Naive thymus-derived CD8-positive, alpha-beta T cell (primary cell): ENCODE results near the gene SLC17A2. TPM values are rescaled to one million over a fixed set of nuclear protein-coding genes. Genes with fewer than 3 reads are reported as not detected.

ENCODE experiments used
- ATAC-seq, 2 donors: fragments of 150-1000 bp; cut with Tn5 transposase in 1 of 2; sonication (Bioruptor Pico), chemical (Tn5 transposase) in 1 of 2; 1 replicate in 1 of 2; 2 replicates in 1 of 2; pipeline ENCODE4 v1.10.0; 2021; ENCODE audit warnings: mild to moderate bottlenecking in 2 of 2, moderate library complexity in 2 of 2
- POLR2A ChIA-PET: fragments of 350-600 bp; sonication (Branson Sonifier 250); formaldehyde crosslinking; loops from one replicate; lab custom pipeline; 2021; ENCODE audit warnings: antibody characterized with exemption; lab: Charles Lee
- DNase-seq, 10 donors: peaks; one replicate each; pipeline versions ENCODE4 v3.0.0 to v3.0.0-alpha.2; 2020 to 2022
- H3K27ac Mint-ChIP-seq, 10 donors: one replicate each; pipeline ENCODE4 v1.8.0; 2020 to 2022; ENCODE audit warnings: mild to moderate bottlenecking in 10 of 10, mixed read lengths in 10 of 10, moderate library complexity in 4 of 10, inconsistent platforms in 1 of 10
- H3K27me3 Mint-ChIP-seq, 5 donors: one replicate each; pipeline ENCODE4 v1.8.0; 2021 to 2022; ENCODE audit warnings: mixed read lengths in 5 of 5
- H3K36me3 Mint-ChIP-seq, 3 donors: one replicate each; pipeline ENCODE4 v1.8.0; 2020 to 2022; ENCODE audit warnings: mixed read lengths in 3 of 3, mild to moderate bottlenecking in 2 of 3, inconsistent platforms in 1 of 3
- H3K4me1 Mint-ChIP-seq, 4 donors: one replicate each; pipeline ENCODE4 v1.8.0; 2021 to 2022; ENCODE audit warnings: mixed read lengths in 4 of 4
- H3K4me3 Mint-ChIP-seq, 10 donors: one replicate each; pipeline ENCODE4 v1.8.0; 2020 to 2022; ENCODE audit warnings: mild to moderate bottlenecking in 10 of 10, mixed read lengths in 10 of 10, moderate library complexity in 6 of 10, inconsistent platforms in 1 of 10
- H3K9me3 Mint-ChIP-seq, 9 donors: one replicate each; pipeline ENCODE4 v1.8.0; 2020 to 2022; ENCODE audit warnings: mixed read lengths in 9 of 9, mild to moderate bottlenecking in 3 of 9, inconsistent platforms in 1 of 9, moderate library complexity in 1 of 9
- polyA plus RNA-seq, 3 donors: library from polyadenylated mRNA; unstranded; fragments of 300-500 nt; fragmentation: Illumina TruSeq; gene quantifications; one replicate each; pipeline ENCODE4 v1.2.3, GENCODE V29; 2021
- total RNA-seq, 8 experiments: library from RNA in 2 of 8; stranded (reverse) in 2 of 8; gene quantifications; one replicate each; pipeline ENCODE4 v1.2.3 and lab custom pipeline; 2021 to 2026

Gene SLC17A2, protein sequence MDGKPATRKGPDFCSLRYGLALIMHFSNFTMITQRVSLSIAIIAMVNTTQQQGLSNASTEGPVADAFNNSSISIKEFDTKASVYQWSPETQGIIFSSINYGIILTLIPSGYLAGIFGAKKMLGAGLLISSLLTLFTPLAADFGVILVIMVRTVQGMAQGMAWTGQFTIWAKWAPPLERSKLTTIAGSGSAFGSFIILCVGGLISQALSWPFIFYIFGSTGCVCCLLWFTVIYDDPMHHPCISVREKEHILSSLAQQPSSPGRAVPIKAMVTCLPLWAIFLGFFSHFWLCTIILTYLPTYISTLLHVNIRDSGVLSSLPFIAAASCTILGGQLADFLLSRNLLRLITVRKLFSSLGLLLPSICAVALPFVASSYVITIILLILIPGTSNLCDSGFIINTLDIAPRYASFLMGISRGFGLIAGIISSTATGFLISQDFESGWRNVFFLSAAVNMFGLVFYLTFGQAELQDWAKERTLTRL
- not detected for total RNA-seq
- polyA plus RNA-seq = not detected
- total RNA-seq (lab: John Stamatoyannopoulos, UW) = 0 reads per million in 6 experiments

DNA sequence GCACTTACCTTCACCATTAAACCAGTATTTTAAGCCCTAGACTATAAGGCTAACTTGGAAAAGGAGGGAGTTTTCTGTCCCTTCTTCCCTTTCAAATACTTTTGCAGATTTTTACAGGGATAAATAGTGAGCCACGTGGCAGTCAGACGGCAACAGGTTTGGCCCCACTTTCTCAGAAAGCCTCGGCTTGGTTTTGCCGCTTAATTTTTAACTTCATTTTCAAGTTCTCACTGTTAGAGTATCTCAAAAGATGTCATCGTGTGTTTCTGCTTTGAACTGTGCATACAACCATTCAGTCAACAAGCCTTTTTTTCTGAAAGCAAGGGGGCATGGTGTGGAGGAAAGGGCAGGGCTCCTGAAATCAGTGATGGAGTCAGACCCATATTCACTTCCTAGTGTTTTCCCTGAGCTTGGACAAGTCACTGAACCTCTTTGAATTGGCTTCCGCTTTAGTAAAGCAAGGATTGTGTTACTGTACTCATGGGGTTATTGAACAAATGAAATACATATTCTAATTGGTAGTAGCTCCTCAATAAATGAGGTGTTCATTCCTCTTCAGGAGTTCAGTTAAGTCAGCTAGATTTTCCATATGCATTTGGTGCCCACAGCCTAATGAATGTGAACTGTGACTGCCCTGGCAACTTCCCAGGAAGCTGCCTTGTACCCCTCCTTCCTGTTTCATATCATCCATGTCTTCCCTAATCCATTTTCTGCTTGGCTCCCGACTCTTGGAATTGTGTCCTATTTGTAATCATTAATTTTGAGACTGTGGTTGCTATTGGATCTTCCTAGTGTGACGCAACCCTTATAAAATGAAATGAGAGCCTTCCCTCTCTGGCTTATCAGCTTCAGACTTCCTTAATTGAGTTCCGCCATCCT is at the start of gene SLC17A2:
SLC17A2 (minus strand) TSS at position 160 of the 879 bp plus-strand sequence. CDS start 4,895 bp downstream, outside the sequence.
- no peak for DNase-seq
- no peaks in the 10 kb centered on the region for H3K36me3 Mint-ChIP-seq
- POLR2A ChIA-PET = no interaction called here
- peak within 1 kb of the TSS in 1 of 10 donors; percentile 64 for H3K27ac Mint-ChIP-seq
- H3K27me3 Mint-ChIP-seq = peaks cover 0 to 4% (median 0%) of the 10 kb centered on the region in 5 donors
- H3K4me3 Mint-ChIP-seq = no peak within 1 kb of the TSS
- no peaks in the 10 kb centered on the region for H3K4me1 Mint-ChIP-seq
- no peaks in the 10 kb centered on the region for H3K9me3 Mint-ChIP-seq
- no peak for ATAC-seq

- H3K4me1 Mint-ChIP-seq = peaks cover 11 to 30% (median 22%) of the 10 kb centered on the region in 4 donors
- POLR2A ChIA-PET = interaction anchor here (0.5 to 1.3 kb wide), 3 partner anchors 28 to 1914 kb away, joined by 3 to 8 read pairs (median 5); a partner anchor contains a TSS
- no peaks in the 10 kb centered on the region for H3K27me3 Mint-ChIP-seq
- no peaks in the 10 kb centered on the region for H3K9me3 Mint-ChIP-seq
- no peak for ATAC-seq
- DNase-seq = no peak
- peaks cover 0 to 84% (median 32%) of the 10 kb centered on the region in 3 donors for H3K36me3 Mint-ChIP-seq
- H3K27ac Mint-ChIP-seq = peak overlapping the region in 6 of 10 donors; percentile 6 to 51 (median 44)
- H3K4me3 Mint-ChIP-seq = no peak overlapping the region
Observed at GRCh38 chr6:25975923-25976560, 45.6 kb upstream of the SLC17A2 start.

DNA sequence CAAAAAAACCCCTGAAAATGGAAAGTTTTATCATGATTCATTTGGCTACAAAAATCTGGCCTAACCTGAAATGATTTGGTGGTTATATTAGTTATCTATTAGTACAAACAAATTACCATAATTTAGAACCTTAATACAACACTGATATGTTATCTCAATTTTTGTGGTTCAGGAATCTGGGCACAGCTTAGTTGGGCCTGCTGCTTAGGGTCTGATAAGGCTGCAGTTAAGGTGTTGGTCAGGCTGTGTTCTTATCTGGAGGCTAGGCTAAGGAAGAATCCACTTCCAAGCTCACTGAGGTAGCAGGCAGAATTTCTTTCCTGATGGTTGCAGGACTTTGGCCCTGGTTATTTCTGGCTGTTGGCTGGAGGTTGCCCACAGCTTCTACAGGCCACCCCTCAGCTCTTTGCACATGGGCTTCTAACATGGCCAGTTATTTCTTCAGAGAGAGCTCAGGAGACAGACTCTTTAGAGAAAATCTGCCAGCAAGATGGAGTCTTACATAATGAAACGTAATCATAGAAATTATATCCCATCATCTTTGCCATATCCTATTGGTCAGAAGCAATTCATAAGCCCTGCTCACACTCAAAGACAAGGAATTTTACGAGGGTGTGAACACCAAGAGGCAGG is 43.5 kb upstream of the SLC17A2 start:
- no peak overlapping the region for H3K4me3 Mint-ChIP-seq
- no peaks in the 10 kb centered on the region for H3K9me3 Mint-ChIP-seq
- ATAC-seq (no peak), DNase-seq (no peak)
- peaks cover 18 to 42% (median 36%) of the 10 kb centered on the region in 4 donors for H3K4me1 Mint-ChIP-seq
- H3K27ac Mint-ChIP-seq = peak overlapping the region in 1 of 10 donors; percentile 63
- POLR2A ChIA-PET = interaction anchor here (0.7 to 1.0 kb wide), 2 partner anchors 8 to 43 kb away, joined by 3 to 4 read pairs; a partner anchor contains a TSS
- peaks cover 0 to 89% (median 43%) of the 10 kb centered on the region in 3 donors for H3K36me3 Mint-ChIP-seq
- H3K27me3 Mint-ChIP-seq = no peaks in the 10 kb centered on the region

DNA sequence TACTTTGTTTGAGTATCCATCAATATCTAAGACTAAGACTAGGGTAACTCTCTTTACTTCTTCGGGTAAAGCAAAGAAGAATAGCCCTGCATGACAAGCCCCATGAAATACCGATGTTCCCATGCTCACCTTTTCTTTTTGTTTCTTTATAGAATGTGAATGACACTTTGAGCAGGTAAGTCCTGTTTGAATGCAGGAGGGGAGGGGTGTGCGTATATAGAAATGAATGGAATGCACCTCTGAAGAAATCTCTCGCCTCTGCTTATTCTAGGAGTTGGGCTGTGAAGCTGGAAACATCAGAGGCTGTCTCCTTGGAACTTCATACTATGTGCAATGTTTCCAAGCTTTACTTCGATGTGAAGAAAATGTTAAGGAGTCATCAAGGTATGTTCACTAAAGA is 42.4 kb upstream of the SLC17A2 start:
- H3K27ac Mint-ChIP-seq = peak overlapping the region in 1 of 10 donors; percentile 53

GRCh38 chr6:25972128-25972527 is 41.6 kb upstream of the SLC17A2 start:
- POLR2A ChIA-PET = no interaction called here
- peaks cover 29 to 59% (median 49%) of the 10 kb centered on the region in 4 donors for H3K4me1 Mint-ChIP-seq
- no peaks in the 10 kb centered on the region for H3K9me3 Mint-ChIP-seq
- H3K36me3 Mint-ChIP-seq = peaks cover 11 to 95% (median 55%) of the 10 kb centered on the region in 3 donors
- H3K4me3 Mint-ChIP-seq = no peak overlapping the region
- peak overlapping the region in 4 of 10 donors; percentile 15 to 76 (median 32) for H3K27ac Mint-ChIP-seq
- DNase-seq (no peak), ATAC-seq (no peak)
- no peaks in the 10 kb centered on the region for H3K27me3 Mint-ChIP-seq

More for the DNA sequence above, 42.4 kb upstream of the SLC17A2 start:
- POLR2A ChIA-PET = no interaction called here
- Mint-ChIP-seq H3K4me1 (peaks cover 24 to 54% (median 47%) of the 10 kb centered on the region in 4 donors), H3K27me3 (no peaks in the 10 kb centered on the region), H3K4me3 (no peak overlapping the region), H3K36me3 (peaks cover 5 to 96% (median 49%) of the 10 kb centered on the region in 3 donors), H3K9me3 (no peaks in the 10 kb centered on the region)
- ATAC-seq (no peak), DNase-seq (no peak)

DNA sequence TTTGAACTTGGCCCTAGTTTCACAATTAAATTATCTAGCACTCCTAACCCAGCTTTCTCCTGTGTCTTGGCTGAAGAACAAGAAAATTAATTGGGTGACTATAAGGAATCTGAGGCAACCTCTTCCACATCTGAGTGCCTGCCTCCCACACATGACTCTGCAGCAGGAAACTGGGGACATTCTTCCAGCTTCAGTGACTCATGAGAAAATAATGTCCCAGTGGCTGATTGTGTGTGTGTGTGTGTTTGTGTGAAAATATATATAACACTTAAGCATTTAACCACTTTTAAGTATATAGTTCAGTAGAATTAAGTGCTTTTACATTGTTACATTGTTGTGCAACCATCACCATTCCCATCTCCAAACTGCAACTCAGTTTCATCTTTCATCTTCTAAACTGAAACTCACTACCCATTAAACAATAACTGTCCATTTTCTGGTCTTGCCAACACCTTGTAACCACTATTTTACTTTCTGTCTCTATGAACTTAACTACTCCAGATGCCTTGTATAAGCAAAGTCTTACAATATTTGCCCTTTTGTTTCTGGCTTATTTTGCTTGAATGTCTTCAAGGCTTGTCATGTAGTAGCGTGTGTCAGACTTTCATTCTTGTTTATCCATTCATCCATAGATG is 40.8 kb upstream of the SLC17A2 start:
- Mint-ChIP-seq H3K4me3 (peak overlapping the region in 1 of 10 donors; percentile 1), H3K27me3 (no peaks in the 10 kb centered on the region), H3K9me3 (no peaks in the 10 kb centered on the region), H3K36me3 (peaks cover 18 to 95% (median 58%) of the 10 kb centered on the region in 3 donors), H3K27ac (peak overlapping the region in 6 of 10 donors; percentile 19 to 76 (median 48)), H3K4me1 (peaks cover 32 to 61% (median 55%) of the 10 kb centered on the region in 4 donors)
- DNase-seq (no peak), ATAC-seq (no peak)
- POLR2A ChIA-PET = no interaction called here

DNA sequence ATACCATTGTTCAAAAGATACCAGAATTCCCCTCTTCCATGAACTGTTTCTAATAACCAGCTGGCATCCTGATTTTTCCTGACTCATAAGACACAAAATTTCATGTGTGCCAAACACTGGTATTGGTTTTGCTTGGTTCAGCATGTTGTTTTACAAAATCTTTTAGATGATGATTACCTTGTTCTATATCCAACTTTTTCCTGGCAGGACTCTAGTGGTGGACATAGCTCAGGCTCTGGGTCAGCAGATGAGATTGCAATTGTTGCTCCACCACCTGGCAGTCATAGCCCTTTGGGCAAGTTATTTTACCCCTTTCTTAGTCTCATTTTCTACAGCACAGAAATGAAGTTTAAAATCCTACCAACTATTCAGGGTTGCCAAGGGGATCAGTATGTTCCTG is 38.3 kb upstream of the SLC17A2 start:
- peak overlapping the region in 9 of 10 donors; percentile 10 to 73 (median 37) for H3K4me3 Mint-ChIP-seq
- H3K4me1 Mint-ChIP-seq = peaks cover 38 to 77% (median 74%) of the 10 kb centered on the region in 4 donors
- no peak for DNase-seq
- H3K27me3 Mint-ChIP-seq = no peaks in the 10 kb centered on the region
- H3K9me3 Mint-ChIP-seq = no peaks in the 10 kb centered on the region
- peak overlapping the region in 3 of 10 donors; percentile 17 to 54 (median 45) for H3K27ac Mint-ChIP-seq
- H3K36me3 Mint-ChIP-seq = peaks cover 18 to 92% (median 56%) of the 10 kb centered on the region in 3 donors
- ATAC-seq = no peak
- POLR2A ChIA-PET = interaction anchor here (1.5 kb wide), 2 partner anchors 23 to 52 kb away, joined by 5 to 7 read pairs; a partner anchor contains a TSS

DNA sequence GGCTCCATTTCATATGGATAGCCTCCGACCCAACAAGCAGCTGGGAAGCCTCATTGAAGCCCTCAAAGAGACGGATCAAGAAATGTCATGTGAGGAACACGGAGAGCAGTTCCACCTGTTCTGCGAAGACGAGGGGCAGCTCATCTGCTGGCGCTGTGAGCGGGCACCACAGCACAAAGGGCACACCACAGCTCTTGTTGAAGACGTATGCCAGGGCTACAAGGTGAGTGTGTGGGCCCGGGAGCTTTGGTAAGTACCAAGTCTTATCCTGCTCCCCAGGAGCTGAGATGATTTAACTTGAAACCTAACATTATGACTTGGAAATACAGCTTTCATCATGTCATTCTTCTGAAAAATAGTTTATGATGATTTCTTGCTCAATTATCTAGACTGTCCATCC is 36.2 kb upstream of the SLC17A2 start:
- POLR2A ChIA-PET = interaction anchor here (1.2 to 2.7 kb wide), 2 partner anchors 20 to 25 kb away, joined by 3 to 12 read pairs; no protein-coding TSS in a partner anchor
- peaks cover 47 to 85% (median 81%) of the 10 kb centered on the region in 4 donors for H3K4me1 Mint-ChIP-seq

DNA sequence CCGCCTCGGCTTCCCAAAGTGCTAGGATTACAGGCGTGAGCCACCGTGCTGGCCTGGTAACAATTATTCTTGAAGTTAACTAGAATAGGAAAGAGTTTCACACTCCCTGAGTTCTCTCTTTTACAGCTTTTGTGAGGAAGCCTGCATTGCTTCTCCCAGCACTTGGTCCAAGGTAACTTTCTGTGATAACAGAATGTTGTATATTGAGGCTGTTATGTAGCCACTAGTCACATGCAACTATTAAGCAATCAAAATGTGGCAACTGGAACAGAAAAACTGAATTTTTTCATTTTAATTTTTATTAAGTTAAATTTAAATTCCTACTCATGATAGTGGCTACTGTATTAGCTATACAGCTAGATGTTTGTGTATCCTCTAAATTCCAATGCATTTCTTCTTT is 34.6 kb upstream of the SLC17A2 start:
- Mint-ChIP-seq H3K4me1 (peaks cover 46 to 91% (median 82%) of the 10 kb centered on the region in 4 donors), H3K4me3 (peak overlapping the region in 8 of 10 donors; percentile 12 to 100 (median 83)), H3K36me3 (peaks cover 18 to 58% (median 32%) of the 10 kb centered on the region in 3 donors), H3K27ac (peak overlapping the region in 2 of 10 donors; percentile 52 to 100), H3K9me3 (peaks cover 0 to 9% (median 2%) of the 10 kb centered on the region in 9 donors), H3K27me3 (no peaks in the 10 kb centered on the region)
- POLR2A ChIA-PET = interaction anchor here (1.0 to 2.7 kb wide), 2 partner anchors 9 to 27 kb away, joined by 4 to 12 read pairs; no protein-coding TSS in a partner anchor
- ATAC-seq (no peak), DNase-seq (no peak)

More for the DNA sequence above, 36.2 kb upstream of the SLC17A2 start:
- peak overlapping the region in 7 of 10 donors; percentile 50 to 79 (median 67) for H3K27ac Mint-ChIP-seq
- H3K4me3 Mint-ChIP-seq = peak overlapping the region; percentile 38 to 84 (median 78)
- no peak for ATAC-seq
- H3K36me3 Mint-ChIP-seq = peaks cover 18 to 74% (median 44%) of the 10 kb centered on the region in 3 donors
- no peaks in the 10 kb centered on the region for H3K9me3 Mint-ChIP-seq
- no peaks in the 10 kb centered on the region for H3K27me3 Mint-ChIP-seq
- DNase-seq = no peak

DNA sequence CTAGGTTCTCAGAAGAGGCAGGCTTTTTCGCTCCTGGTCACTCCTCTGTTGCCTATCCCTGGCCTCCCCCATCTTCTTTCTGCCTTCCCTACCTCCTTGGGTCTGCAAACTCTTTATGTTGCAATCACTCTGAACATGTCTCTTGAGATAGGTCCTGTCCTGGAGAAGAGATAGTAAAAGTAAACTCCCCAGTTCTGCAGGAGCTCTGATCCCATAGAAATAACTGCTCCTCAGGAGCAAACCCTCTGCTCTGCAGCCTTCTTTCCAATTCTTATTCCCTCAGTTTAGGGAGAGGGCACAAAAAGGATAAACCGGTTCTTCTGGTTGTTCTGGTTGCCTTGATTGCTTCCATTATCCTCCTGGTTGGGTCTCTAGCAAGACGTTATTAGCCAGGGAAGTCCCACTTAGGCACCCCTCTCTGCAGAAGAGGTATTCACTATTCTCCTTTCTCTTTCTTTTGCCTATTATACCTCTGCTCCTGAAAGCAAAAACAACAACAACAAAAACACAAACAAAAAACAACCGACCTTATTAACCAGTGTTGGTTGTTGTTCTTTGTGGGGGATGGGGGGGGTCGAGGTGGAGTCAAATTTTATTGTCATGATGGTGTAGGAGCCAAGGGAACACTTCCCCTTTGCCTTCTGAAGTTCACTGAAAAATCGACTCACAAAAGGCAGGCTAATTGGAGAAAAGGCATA is 33.1 kb upstream of the SLC17A2 start:
- H3K36me3 Mint-ChIP-seq = peaks cover 18 to 44% (median 24%) of the 10 kb centered on the region in 3 donors
- peaks cover 0 to 9% (median 2%) of the 10 kb centered on the region in 9 donors for H3K9me3 Mint-ChIP-seq
- peaks cover 48 to 95% (median 85%) of the 10 kb centered on the region in 4 donors for H3K4me1 Mint-ChIP-seq
- peak overlapping the region; percentile 89 to 100 (median 98) for H3K4me3 Mint-ChIP-seq
- H3K27ac Mint-ChIP-seq = peak overlapping the region; percentile 85 to 100 (median 94)
- ATAC-seq = no peak
- POLR2A ChIA-PET = interaction anchor here (0.6 to 2.7 kb wide), 6 partner anchors 28 to 826 kb away, joined by 3 to 21 read pairs (median 6); a partner anchor contains a TSS
- no peaks in the 10 kb centered on the region for H3K27me3 Mint-ChIP-seq
- no peak for DNase-seq
